CD4-positive, CD25-positive, alpha-beta regulatory T cell (primary cell): Measurements from ENCODE around the gene PRIM2. TPM values are rescaled to one million over a fixed set of nuclear protein-coding genes. Genes with fewer than 3 reads are reported as not detected.
"Not testable (repeated sequence)": the region's sequence is repeated elsewhere in the genome, so short reads cannot be mapped to it uniquely, and the experiment has no call there.

Experiments
- ATAC-seq, 2 donors: fragments of 150-1000 bp; cut with Tn5 transposase; one replicate each; pipeline ENCODE4 v1.10.0; 2021; ENCODE audit warnings: low read depth in 2 of 2, moderate number of reproducible peaks in 2 of 2, moderate library complexity in 1 of 2
- DNase-seq, 3 donors: peaks; one replicate each; pipeline versions ENCODE4 v3.0.0 to v3.0.0-alpha.2; 2012 to 2022; ENCODE audit warnings: mixed read lengths in 1 of 3
- H3K27ac ChIP-seq: one replicate; pipeline ENCODE4 v1.7.0; 2013; ENCODE audit warnings: mild to moderate bottlenecking, low read length; ENCODE audit not compliant: insufficient read depth, poor library complexity, severe bottlenecking
- H3K27me3 ChIP-seq: one replicate; pipeline ENCODE4 v1.7.0; 2013; ENCODE audit warnings: low read length; ENCODE audit not compliant: control insufficient read depth, insufficient read depth
- H3K36me3 ChIP-seq: one replicate; pipeline ENCODE4 v1.7.0; 2013; ENCODE audit warnings: mild to moderate bottlenecking, low read length, moderate library complexity; ENCODE audit not compliant: control insufficient read depth, insufficient read depth
- H3K4me1 ChIP-seq: 2 replicates; pipeline ENCODE4 v1.7.0; 2013; ENCODE audit warnings: mild to moderate bottlenecking, low read length; ENCODE audit not compliant: insufficient read depth, control insufficient read depth, poor library complexity, severe bottlenecking
- H3K4me3 ChIP-seq: one replicate; pipeline ENCODE4 v1.7.0; 2013; ENCODE audit warnings: low read depth, mild to moderate bottlenecking, low read length, moderate library complexity
- H3K9me3 ChIP-seq, 2 experiments: 1 replicate in 1 of 2; 2 replicates in 1 of 2; pipeline ENCODE4 v1.7.0; 2013; ENCODE audit warnings: low read length in 2 of 2, mild to moderate bottlenecking in 1 of 2, moderate library complexity in 1 of 2; ENCODE audit not compliant: control insufficient read depth in 2 of 2
- H3K27ac Mint-ChIP-seq, 3 donors: one replicate each; pipeline ENCODE4 v1.8.0; 2020 to 2022; ENCODE audit warnings: mild to moderate bottlenecking in 3 of 3, mixed read lengths in 3 of 3, moderate library complexity in 2 of 3
- H3K27me3 Mint-ChIP-seq: one replicate; pipeline ENCODE4 v1.8.0; 2022; ENCODE audit warnings: mild to moderate bottlenecking, mixed read lengths
- H3K36me3 Mint-ChIP-seq: one replicate; pipeline ENCODE4 v1.8.0; 2020; ENCODE audit warnings: mixed read lengths
- H3K4me1 Mint-ChIP-seq, 4 donors: one replicate each; pipeline ENCODE4 v1.8.0; 2020 to 2022; ENCODE audit warnings: mixed read lengths in 4 of 4, mild to moderate bottlenecking in 1 of 4
- H3K4me3 Mint-ChIP-seq, 4 donors: one replicate each; pipeline ENCODE4 v1.8.0; 2020 to 2022; ENCODE audit warnings: mild to moderate bottlenecking in 4 of 4, mixed read lengths in 4 of 4, moderate library complexity in 3 of 4
- H3K9me3 Mint-ChIP-seq, 7 donors: one replicate each; pipeline ENCODE4 v1.8.0; 2020 to 2022; ENCODE audit warnings: mixed read lengths in 7 of 7, mild to moderate bottlenecking in 3 of 7, moderate library complexity in 2 of 7
- polyA plus RNA-seq, 4 donors: library from polyadenylated mRNA; unstranded; fragments of 300-500 nt; fragmentation: Illumina TruSeq; gene quantifications; one replicate each; pipeline ENCODE4 v1.2.3, GENCODE V29; 2021
- total RNA-seq: library from RNA; stranded (reverse); gene quantifications from one replicate; pipeline ENCODE4 v1.2.3, GENCODE V29; 2022

The PRIM2 gene
- total and polyA plus RNA-seq, 5 donors from 2014 or later: 11.5 to 19.5 (median 16.0) TPM

DNA sequence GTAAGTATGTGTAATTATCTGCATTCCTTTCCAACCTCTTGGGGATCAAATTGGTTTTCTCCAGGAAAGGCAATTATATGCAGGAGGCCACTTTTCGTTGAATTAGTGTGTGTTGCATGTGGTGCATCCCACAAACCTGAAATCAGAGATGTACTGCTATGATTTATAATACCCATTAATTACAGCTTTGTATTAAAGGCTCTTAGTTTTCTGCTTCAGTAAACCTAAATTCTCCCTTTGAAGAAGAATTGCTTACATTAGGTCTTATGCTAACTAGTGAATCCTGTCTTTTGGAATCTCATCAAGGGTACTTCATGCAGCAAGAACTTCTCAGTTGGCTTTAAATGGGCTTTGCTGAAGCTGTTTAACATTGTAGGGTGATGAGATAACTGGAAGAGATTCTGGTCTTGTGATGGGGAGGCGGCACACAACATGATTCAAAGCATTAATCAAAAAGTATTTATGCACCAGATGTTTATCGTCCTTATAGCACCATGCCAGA is 155.5 kb downstream of the PRIM2 start:
- H3K27me3 ChIP-seq, H3K4me3 Mint-ChIP-seq, ATAC-seq, DNase-seq, H3K27me3 Mint-ChIP-seq, H3K36me3 Mint-ChIP-seq, H3K27ac ChIP-seq, H3K4me1 ChIP-seq, H3K27ac Mint-ChIP-seq, H3K36me3 ChIP-seq, H3K4me3 ChIP-seq, H3K9me3 ChIP-seq, H3K4me1 Mint-ChIP-seq, H3K9me3 Mint-ChIP-seq: not testable (repeated sequence)

DNA sequence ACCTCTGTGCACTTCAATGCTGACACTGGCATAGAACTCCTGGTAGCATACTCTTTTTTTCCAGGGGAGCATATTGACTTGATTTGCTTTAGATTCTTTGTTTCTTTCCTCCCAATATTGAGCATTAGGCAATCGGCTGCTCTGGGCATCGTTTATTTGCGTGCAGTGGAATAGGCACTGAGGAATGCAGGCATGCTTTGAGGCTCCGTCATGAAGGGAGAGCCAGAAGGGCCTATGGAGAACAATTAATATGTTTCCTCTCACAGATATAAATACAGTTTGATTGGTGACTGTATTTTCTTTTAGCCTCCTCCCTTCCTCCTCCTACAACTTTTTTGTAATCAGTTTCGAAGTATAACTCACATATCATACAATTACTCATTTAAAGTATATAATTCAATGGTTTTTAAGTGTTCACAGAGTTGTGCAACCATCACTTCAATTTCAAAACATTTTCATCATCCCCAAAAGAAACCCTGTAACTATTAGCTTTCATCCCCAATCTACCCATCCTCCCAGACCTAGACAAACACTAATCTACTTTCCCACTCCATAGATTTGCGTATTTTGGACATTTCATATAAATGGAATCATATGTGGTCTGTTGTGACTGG is 157.5 kb downstream of the PRIM2 start:
- not testable (repeated sequence) for ATAC-seq, H3K4me1 ChIP-seq, DNase-seq, H3K9me3 Mint-ChIP-seq, H3K36me3 ChIP-seq, H3K9me3 ChIP-seq, H3K4me1 Mint-ChIP-seq, H3K27ac Mint-ChIP-seq, H3K27ac ChIP-seq, H3K4me3 Mint-ChIP-seq, H3K27me3 Mint-ChIP-seq, H3K27me3 ChIP-seq, H3K4me3 ChIP-seq
- peaks cover 11% of the 10 kb centered on the region for H3K36me3 Mint-ChIP-seq

DNA sequence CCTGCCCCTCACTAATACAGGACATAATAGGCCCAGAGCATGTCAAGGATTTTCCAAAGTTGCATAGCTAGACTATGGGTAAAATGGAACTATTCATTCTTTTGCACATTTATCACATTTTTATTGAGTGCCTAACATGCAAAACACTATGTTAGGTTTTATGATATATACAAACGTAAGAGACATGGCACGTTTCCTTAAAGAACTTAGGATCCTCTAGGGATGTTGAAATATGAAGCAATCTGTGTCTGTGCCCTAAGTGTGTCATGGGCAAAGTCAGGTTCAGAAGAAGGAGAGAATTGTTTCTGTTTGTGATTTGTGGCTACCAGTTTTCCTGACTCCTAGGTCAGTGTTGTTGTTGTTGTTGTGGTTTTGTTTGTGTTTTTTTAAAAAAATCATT is 158.2 kb downstream of the PRIM2 start:
- H3K36me3 Mint-ChIP-seq: peaks cover 12% of the 10 kb centered on the region
- H3K27me3 ChIP-seq, H3K4me1 Mint-ChIP-seq, H3K4me3 Mint-ChIP-seq, DNase-seq, H3K36me3 ChIP-seq, ATAC-seq, H3K4me3 ChIP-seq, H3K9me3 Mint-ChIP-seq, H3K27me3 Mint-ChIP-seq, H3K4me1 ChIP-seq, H3K9me3 ChIP-seq, H3K27ac ChIP-seq, H3K27ac Mint-ChIP-seq: not testable (repeated sequence)

DNA sequence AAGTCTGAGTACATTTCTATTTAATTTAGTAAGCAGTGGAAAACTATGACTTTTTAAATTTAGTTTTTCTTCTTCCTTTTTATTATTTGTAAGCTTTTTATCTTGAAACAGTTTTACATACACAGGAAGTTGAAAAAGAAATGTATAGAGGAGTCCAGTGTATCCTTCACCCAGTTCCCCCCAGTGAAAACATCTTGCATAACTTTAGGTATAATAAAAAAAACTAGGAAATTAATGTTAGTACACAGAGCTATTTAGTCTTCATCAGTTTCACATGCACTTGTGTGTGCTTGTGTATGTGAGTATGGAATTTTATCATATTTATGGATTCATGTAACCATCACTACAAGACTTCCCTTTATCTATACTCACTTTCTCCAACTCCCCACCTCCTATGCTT is 162.8 kb downstream of the PRIM2 start:
- not testable (repeated sequence) for H3K4me1 ChIP-seq, DNase-seq, H3K4me3 ChIP-seq, H3K4me3 Mint-ChIP-seq, H3K9me3 Mint-ChIP-seq, ATAC-seq, H3K27ac Mint-ChIP-seq, H3K27ac ChIP-seq, H3K9me3 ChIP-seq, H3K36me3 ChIP-seq, H3K27me3 Mint-ChIP-seq, H3K27me3 ChIP-seq
- Mint-ChIP-seq H3K4me1 (peaks cover 4 to 19% (median 9%) of the 10 kb centered on the region in 4 donors), H3K36me3 (peaks cover 16% of the 10 kb centered on the region)

DNA sequence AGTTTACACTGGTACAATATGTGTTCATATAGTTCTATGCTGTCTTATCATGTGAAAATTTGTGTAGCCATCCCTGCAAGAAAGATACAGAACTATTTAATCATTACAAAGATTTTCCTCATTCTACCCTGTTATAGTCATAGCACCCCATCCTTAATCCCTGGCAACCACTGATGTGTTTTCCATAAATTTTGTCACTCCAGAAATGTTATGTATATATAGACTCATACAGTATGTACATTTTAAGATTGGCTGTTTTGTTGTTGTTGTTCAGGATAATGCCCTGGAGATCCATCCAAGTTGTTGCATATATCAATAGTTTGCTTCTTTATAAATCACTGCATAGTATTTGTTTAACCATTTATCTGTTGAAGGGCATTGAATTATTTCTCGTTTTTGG is 163.7 kb downstream of the PRIM2 start:
- not testable (repeated sequence) for H3K36me3 ChIP-seq, H3K27me3 Mint-ChIP-seq, H3K27ac Mint-ChIP-seq, H3K4me1 ChIP-seq, H3K27ac ChIP-seq, ATAC-seq, H3K9me3 Mint-ChIP-seq, H3K27me3 ChIP-seq, DNase-seq, H3K4me3 Mint-ChIP-seq, H3K4me3 ChIP-seq, H3K9me3 ChIP-seq
- Mint-ChIP-seq H3K4me1 (peaks cover 4 to 19% (median 8%) of the 10 kb centered on the region in 4 donors), H3K36me3 (peaks cover 19% of the 10 kb centered on the region)

DNA sequence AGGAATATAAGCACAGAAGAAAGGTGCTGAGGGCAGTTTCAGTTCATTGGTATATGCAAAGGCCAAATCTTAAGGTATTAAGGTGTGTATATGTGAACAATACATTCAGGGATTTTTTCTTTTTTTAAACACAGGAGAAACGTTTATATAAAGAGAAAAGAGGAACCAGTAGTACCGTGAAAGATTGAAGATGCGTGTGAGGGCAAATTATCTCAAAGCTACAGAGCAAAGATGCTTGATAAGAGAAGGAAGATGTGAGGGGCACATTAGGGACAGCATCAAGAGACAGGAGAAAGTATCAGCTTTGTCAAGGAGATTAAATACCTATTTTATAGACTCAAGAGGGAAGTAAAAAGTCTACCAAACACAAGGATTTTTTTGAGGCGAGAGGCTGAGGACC is 165.0 kb downstream of the PRIM2 start:
- not testable (repeated sequence) for H3K27me3 Mint-ChIP-seq, H3K9me3 Mint-ChIP-seq, H3K27me3 ChIP-seq, H3K27ac ChIP-seq, H3K36me3 ChIP-seq, H3K4me1 ChIP-seq, H3K9me3 ChIP-seq, ATAC-seq, DNase-seq, H3K4me3 ChIP-seq, H3K4me3 Mint-ChIP-seq
- Mint-ChIP-seq H3K27ac (peak overlapping the region in 1 of 3 donors; percentile 26), H3K4me1 (peaks cover 4 to 19% (median 8%) of the 10 kb centered on the region in 4 donors), H3K36me3 (peaks cover 19% of the 10 kb centered on the region)

DNA sequence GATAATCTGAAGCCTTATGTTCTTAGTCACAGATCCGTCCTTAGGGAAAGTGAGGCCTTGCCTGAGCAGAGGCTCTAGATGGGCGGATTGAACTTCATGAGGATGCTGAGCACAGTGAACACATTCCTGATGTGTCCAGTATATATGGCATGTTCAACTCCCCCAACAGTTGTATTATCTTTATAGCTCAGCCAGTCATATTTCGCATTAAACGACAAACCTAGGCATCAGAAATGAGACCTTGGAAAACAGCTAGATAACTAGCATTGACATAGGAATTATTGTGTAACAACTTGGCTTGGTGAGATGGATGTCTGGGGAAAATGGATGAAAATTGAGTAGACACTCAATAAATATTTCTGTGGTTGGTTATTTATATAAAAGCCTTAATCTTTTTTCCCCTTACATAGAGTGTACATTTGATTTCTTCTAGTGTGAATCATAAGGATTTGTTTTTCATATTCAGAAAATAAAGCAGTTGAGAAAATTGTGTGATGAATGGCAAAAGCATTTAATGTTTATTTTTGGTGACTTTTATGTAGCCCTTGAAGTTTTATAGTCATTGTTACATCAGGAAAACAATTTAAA is 169.2 kb downstream of the PRIM2 start:
- Mint-ChIP-seq H3K36me3 (peaks cover 15% of the 10 kb centered on the region), H3K4me1 (peaks cover 4 to 18% (median 8%) of the 10 kb centered on the region in 4 donors)
- not testable (repeated sequence) for H3K27ac ChIP-seq, H3K4me3 Mint-ChIP-seq, H3K9me3 ChIP-seq, H3K4me3 ChIP-seq, H3K36me3 ChIP-seq, H3K4me1 ChIP-seq, H3K27me3 Mint-ChIP-seq, H3K27me3 ChIP-seq, ATAC-seq, H3K27ac Mint-ChIP-seq, H3K9me3 Mint-ChIP-seq, DNase-seq

DNA sequence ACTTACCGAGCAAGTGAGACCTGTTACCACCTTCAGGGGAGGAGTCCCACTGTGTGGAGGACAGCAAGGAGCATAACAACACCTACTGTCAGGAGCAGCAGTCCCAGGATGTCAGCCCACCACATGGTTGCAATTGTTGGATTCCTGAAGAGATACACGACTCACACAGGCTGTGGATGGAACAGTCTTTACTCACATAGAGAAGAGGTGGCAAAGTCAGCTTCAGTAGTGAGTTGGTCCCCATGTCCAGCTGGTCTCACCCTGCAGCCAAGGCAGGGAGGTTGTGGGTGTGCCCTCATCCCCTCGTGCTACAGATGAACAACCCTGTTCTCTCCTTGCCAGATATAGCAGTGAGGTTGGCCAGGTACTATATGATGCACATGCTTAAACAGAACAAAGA is 171.1 kb downstream of the PRIM2 start:
- not testable (repeated sequence) for H3K4me1 ChIP-seq, H3K4me3 Mint-ChIP-seq, H3K36me3 ChIP-seq, H3K4me3 ChIP-seq, H3K9me3 Mint-ChIP-seq, DNase-seq, H3K9me3 ChIP-seq, H3K27me3 Mint-ChIP-seq, H3K27ac ChIP-seq, H3K4me1 Mint-ChIP-seq, H3K36me3 Mint-ChIP-seq, ATAC-seq, H3K27me3 ChIP-seq, H3K27ac Mint-ChIP-seq
